Adipose tissue (tissue), 3 donors: ENCODE data around the gene NCAN. TPM values are rescaled to one million over a fixed set of nuclear protein-coding genes. Genes with fewer than 3 reads are reported as not detected.

Experiments used
- H3K27ac ChIP-seq: one replicate; pipeline ENCODE4 v1.5.1; 2013; ENCODE audit warnings: low read depth, low read length
- WGBS, 3 donors: extraction: QIAGEN DNeasy Blood & Tissue Kit; methylation state at CpG; one replicate each; pipeline ENCODE4 v1.1.7; 2013; 5-methylcytosine and 5-hydroxymethylcytosine counted together
- polyA plus RNA-seq, 3 donors: library from polyadenylated mRNA; stranded (reverse); fragments of 200-250 nt; gene quantifications; one replicate each; pipeline ENCODE4 v1.2.3, GENCODE V29; 2013
- donor health status: healthy with polysubstance abuse.
- donor health status: Bipolar disorder and iron deficiency.
- donor health status: healthy.

Gene NCAN
- polyA plus RNA-seq, 3 donors: 0.01 to 0.06 TPM; not detected in 1

DNA sequence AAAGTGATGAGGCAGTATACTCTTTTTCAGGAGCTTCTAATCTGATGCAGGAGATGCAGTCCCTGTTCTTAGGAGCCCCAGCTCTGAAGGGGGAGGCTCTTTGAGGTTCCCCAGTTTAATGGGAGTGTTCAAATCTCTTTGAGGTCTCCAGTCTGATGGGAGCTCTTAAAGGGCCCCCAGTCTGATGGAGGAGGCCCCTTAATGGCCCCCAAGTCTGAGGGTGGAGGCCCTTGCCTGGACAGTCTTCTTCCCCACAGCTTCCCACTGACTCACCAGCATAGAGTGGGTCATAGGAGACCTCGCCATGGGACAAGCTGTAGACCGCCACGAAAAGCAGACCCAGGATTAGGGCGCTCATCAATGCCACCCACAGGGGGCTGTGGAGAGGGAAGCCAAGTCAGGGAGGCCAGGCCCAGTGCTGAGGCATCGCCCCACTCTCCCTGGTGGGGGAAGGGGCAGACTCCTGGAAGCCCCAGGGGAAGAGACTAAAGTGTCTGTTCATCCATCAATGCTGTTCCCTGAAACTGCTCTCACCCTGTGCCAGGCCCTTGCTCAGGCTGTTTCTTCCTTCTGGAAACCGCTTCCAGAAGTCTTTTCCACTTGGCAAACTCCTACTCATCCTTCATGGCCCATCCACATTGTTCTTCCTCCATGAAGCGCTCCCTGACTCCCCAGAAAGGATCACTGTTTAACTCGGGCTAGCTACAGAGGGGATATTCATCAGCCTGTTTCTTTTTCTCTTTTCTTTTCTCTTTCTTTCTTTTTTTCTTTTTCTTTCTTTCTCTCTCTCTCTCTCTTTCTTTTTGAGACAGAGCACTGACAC is 59.2 kb downstream of the NCAN start:
- 91 to 99% (median 97%) methylated on average over 8 of the region's 8 CpGs for WGBS, 3 donors

DNA sequence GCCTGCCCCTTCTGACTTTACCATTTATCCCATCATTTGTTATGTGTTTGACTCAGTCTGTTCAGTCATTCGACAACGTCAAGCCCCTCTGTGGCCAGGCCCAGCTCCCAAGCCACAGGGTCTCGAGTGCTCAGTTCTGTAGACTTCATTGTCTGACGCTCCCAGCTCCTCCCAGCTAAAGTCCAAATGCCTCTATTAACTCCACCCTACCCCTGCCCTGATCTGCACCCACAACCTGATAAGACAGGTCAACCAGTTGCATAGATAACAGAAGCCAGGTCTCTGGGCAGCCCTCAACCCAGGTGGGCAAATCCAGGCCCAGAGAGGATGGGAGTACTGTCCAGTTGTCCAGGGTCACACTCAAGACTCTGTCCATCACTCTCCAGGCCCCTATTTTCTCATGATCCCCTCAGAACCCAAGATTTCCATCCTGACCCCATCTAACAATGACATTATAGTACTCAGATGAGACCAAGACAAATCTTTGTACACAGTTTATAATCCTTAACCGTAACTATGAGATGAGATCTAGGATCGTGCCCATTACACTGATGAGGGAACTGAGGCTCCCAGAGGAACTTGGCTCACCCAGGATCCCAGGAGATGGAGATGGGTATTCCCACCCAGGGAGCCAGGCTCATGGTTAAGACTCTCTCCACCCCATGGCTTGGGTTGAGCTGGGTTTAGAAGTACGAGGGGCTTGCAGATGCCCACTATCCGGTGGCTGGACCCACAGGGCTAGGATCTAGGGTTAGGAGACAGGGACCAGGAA is 60.3 kb downstream of the NCAN start:
- no peak overlapping the region for H3K27ac ChIP-seq
- 86 to 90% (median 89%) methylated on average over 8 of the region's 8 CpGs for WGBS, 3 donors

More for the DNA sequence above, 59.2 kb downstream of the NCAN start:
- no peak overlapping the region for H3K27ac ChIP-seq

DNA sequence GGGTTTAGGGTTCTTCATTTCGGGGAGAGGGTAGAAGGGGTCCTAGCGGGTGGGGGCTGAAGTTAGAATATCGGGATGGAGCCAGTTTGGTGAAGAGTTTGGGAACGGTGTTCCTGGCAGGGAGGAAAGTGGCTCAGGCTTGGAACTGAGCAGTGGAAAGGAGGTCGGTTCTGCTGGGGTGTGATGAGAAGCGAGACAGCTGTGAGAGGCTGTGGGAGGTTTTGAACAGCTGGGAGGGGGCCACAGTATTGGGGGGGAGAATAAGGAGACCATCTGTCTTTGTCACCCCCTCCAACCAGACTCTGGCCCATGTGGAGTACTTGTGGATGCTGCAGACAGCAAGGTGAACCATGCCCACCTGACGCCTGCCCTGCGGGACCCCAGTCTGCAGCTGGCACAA is 62.4 kb downstream of the NCAN start:
- WGBS, 3 donors: 71 to 85% (median 78%) methylated on average over 8 of the region's 8 CpGs
- H3K27ac ChIP-seq: no peak overlapping the region

DNA sequence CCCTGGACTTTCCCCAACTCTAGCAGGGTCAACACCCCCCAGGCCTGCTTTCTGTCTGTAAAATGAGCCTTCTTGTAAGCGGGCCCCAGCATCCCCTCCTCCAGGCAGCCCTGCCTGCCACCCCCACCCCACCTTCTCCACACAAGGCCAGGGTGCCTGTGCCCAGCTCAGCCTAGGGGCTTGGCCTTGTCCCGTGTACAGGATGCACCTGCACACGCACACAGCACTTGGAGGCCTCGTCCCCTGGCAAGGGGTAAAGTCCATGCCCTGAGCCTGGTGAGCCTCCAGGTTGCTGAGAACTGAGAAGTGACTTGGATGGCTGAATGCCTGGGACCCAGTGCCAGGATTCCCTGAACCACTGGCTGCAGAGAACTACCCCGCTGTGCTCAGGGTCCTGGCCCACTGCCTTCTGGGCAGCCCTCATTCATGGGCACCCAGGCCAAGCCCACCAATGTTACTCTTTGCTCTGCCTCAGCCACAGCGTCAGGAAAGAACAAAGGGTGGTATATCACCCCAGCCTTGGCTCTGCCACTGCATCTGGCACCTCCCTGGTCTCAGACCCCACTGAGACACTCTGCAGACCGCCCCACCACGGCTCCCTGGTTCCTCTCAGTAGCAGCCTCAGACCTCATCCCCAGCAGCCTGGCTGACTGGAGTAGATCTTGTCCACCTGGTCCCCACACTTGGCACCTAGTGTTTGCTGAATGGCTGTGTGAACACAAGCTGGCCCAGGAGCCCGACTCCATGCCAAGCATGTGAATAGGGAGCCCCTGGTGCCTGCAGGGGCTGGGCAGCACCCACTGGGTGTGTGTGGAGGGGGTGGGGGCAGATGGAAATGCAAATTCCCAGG is 63.2 kb downstream of the NCAN start:
- H3K27ac ChIP-seq: no peak overlapping the region
- 53 to 78% (median 68%) methylated on average over 9 of the region's 9 CpGs for WGBS, 3 donors

DNA sequence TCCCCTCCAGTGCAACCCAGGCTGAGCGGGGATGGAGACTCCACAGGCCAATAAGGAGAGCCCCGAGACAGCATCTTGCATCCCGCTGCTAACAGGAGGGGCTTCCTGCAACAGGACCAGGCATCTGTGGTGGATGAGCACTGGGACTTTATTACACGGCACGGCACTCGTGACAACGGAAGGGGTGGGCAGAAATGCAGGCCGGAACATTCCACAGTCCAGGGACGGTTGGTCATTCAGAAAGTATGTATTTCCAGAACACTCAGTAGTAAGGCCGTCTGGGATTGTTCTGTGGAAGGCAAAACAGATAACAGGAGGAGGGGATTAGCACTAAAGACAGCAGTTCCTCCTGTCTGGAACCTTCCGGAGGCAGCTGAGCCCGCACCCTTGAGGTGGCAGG is 64.6 kb downstream of the NCAN start:
- 82 to 89% (median 89%) methylated on average over 12 of the region's 12 CpGs for WGBS, 3 donors
- H3K27ac ChIP-seq: no peak overlapping the region

DNA sequence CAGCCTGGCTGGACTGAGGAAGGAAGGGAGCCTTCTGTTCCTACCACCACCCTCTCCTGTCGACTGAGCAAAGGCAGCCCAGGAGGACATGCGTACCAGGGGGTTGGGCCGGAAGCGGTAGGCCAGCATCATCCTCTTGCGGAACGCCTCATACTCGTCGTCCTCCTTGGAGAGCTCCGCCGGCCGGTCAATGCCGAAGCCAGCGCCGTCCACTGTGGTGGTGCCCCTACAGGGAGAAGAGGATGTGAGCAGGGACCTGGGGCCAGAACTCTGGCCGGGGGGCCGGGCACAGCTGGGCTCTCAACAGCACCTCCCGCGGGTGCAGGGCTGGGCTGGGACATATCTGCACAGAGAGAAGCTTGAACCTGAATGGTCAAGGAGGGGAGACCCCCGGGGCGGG is 65.1 kb downstream of the NCAN start:
- no peak overlapping the region for H3K27ac ChIP-seq
- 88 to 98% (median 95%) methylated on average over 15 to 20 of the region's 20 CpGs for WGBS, 3 donors

DNA sequence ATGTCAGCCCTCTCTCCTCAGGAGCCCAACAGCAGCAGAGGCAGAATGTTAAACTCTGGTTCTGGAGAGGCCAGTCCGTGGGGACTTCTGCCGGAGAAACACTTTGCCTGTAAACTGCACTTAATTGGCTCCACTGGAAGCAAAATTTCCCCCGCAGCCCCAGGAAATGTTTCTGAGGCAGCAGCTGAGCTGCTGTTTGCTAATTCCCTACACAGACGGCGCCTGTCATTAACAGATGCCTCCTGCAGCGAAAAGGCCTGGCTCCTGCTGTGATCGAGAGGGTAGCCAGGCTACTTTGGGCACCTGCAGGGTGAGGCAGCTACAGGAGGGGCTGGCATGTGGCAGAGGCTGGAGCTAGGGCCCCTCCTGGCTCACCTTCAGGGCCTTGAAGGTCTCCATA is 66.6 kb downstream of the NCAN start:
- 91 to 97% (median 94%) methylated on average over 7 of the region's 7 CpGs for WGBS, 3 donors
- no peak overlapping the region for H3K27ac ChIP-seq

DNA sequence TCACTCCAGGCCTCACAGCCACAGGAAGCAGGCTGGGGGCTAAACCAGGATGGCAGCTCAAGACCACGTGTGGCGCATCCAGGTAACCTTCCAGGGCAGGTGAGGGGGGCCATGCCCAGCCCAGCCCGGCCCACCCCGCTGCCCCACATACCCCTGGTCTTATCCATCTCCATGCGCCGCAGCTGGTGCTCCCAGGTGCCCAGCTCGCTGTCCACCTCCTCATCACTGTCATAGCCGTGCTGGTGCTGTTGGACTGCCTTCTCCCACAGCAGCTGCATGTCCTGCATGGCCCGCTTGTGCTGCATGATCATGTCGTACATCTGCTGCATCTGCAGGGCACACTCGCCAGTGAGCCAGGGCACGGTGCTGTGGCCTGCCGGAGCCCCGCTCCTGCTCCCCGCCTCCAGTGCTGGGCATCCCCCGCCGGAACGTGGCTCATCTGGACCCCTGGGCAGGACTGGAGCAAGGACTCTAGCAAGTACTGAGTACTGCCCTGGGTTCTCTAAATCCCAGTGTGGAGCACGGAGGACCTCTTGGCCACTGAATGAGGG is 67.4 kb downstream of the NCAN start:
- 91 to 98% (median 91%) methylated on average over 17 to 19 of the region's 19 CpGs for WGBS, 3 donors
- no peak overlapping the region for H3K27ac ChIP-seq

DNA sequence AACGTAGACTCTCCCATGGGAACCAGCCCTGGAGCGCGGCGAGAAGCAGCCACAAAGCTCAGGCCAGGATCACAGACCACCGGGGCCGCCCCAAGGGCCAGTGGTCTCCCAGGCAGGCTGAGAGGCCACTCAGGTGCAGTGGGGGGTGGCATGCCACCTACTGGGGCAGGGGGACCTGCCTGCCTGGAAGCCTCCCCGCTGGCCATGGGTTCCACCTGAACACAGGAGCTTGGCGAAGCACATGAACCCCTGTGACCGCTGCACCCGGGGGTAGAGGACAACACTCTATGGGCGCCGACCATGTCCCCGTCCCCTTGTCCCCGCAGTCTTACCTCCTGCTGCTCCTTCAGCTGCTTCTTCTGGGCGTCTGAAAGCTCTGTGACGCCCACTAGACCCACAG is 68.1 kb downstream of the NCAN start:
- 93 to 98% (median 97%) methylated on average over 16 of the region's 16 CpGs for WGBS, 3 donors
- H3K27ac ChIP-seq: no peak overlapping the region

DNA sequence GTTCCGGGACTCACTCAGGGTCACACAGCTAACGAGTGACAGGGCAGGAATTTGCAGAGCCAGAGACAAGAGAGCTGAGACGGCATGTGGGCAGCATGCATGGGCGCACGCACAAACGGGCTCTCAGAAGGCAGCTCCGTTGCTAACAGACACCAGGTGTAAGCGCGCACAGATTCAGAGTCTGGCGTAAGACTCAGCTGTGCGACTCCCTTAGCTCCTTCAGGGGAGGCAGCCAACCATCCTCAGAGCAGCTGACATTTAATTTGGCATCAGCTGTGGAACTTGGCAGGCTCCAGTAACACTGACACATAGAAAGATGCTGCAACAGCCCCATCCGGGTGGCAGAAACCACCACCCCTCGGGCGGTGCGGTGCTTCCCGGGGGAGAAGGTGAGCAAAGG is 68.8 kb downstream of the NCAN start:
- WGBS, 3 donors: 76 to 94% (median 89%) methylated on average over 16 of the region's 16 CpGs

DNA sequence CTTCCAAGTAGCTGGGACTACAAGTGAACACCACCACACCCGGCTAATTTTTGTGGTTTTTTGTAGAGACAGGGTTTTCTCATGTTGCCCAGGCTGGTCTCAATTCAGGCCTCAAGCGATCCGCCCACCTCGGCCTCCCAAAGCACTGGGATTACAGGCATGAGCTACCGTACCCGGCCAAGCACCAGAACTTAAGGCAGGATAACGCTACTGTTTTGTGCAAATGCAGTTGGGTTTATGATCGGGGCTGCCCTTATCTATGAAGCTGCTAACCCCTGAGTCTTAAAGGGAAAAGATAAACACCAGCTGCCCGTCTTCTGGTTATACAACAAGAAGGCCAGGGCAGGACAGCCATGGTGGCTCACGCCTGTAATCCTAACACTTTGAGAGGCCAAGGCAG is 73.9 kb downstream of the NCAN start:
- no peak overlapping the region for H3K27ac ChIP-seq
- WGBS, 3 donors: 94 to 98% (median 97%) methylated on average over 10 of the region's 10 CpGs

More for the DNA sequence above, 68.8 kb downstream of the NCAN start:
- no peak overlapping the region for H3K27ac ChIP-seq

DNA sequence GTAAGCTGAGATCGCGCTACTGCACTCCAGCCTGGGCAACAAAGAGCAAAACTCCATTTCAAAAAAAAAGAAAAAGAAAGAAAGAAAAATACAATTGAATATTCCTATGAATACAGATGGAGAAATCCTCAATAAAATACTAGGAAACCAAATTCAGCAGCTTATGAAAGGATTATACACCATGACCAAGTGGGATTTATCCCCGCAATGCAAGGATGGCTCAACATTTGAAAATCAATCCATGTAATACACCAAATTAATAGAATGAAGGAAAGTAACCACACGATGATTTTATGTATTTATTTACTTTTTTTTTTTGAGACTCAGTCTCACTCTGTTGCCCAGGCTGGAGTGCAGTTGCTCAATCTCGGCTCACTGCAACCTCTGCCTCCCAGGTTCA is 80.8 kb downstream of the NCAN start:
- WGBS, 3 donors: 97 to 98% (median 98%) methylated on average over 5 of the region's 5 CpGs
- H3K27ac ChIP-seq: no peak overlapping the region

DNA sequence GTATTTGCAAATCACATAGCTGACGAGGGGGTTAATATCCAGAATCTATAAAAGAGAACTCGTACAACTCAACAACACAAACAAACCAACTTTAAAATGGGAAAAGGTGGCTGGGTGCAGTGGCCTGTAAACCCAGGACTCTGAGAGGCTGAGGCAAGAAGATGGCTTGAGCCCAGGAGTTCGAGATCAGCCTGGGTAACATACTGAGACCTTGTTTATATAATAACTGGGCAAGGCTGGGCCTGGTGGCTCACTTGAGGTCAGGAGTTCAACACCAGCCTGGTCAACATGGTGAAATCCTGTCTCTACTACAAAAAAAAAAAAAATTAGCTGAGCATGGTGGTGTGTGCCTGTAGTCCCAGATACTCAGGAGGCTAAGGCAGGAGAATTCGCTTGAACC is 83.2 kb downstream of the NCAN start:
- H3K27ac ChIP-seq: no peak overlapping the region
- WGBS, 3 donors: 92 to 97% (median 92%) methylated on average over 4 of the region's 4 CpGs

DNA sequence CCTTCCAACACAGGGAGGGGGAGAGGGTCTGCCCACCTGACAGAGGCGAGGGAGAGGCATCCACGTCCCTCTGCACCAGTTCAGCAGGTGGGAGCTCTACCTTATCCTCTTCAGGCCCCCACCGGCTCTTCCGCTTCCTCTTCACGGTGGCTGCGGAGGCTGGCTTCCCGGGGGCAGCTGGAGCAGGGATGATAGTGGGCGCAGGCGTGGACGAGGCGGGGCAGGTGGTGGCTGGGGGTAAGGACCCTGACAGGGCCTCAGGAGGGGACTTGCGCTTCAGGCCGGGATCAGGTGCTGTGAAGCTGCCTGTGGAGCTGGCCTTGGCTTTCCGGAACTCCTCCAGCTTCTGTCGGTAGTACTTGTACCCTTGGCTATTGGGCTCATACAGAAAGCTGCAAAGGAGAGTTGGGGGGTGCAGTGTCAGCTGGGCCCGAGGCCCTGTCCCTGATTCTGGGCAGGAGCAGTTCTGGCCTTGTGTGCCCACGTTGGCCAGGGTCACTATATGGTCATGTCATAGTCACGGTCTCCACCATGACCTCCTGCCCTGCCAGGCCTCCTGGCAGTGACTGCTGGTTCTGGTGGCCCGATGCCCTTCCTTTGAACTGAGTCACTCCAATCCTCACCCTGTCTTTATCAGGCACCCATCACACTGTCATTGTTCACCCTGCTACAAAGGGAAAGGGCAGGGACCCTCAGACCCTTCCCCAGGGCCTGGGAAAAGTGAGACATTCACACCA is 85.4 kb downstream of the NCAN start:
- H3K27ac ChIP-seq: no peak overlapping the region
- WGBS, 3 donors: 89 to 93% (median 90%) methylated on average over 18 to 19 of the region's 19 CpGs

DNA sequence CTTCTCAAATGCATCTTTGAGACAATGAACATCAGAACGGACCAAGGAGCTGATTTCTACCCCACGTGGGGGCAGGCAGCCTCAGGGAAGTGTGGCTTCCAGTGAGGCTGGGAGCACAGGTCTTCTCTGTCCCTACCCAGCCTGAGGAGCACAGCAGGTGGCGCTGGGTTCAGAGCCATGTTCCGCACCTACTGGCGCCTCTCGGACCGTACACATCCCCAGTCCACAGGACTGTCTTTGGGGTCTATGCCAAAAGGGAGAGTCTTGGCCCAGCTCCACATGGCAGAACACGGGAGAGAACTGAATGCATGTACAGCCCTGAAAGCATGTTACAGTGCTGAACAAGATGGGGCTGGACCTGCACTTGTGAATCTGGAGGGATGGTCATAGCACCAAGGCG is 86.0 kb downstream of the NCAN start:
- no peak overlapping the region for H3K27ac ChIP-seq
- WGBS, 3 donors: 72 to 78% (median 75%) methylated on average over 9 of the region's 9 CpGs

DNA sequence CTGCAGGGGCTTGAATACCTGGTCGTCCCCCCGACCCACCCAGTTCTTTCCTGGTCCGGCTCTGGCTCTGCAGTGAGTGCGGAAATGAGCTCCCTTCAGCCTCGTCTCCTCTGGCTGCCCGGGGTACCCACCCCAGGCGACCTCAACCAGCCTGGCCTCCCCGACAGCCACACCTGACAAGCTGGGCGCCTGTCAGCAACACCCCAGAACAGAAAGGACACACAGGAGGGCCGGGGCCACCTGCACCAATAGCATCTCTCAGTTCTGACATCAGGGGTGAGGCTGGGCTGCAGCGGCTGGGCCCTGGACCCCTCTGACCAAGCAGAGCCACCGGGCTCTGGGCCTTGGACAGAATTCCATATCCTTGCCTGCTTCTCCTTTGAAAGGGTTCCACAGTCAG is 88.9 kb downstream of the NCAN start:
- H3K27ac ChIP-seq: no peak overlapping the region
- WGBS, 3 donors: 96 to 98% (median 97%) methylated on average over 12 of the region's 12 CpGs
